ENCODE measurements around the gene POLDIP2.

GRCh38 chr17:28320215-28321061 is 36.9 kb downstream of the POLDIP2 start:
- TF ChIP-seq CTCF (conservative IDR thresholded peaks at IDR 0.05; ENCODE audit: low read length) (no peak), EZH2phosphoT487 (IDR thresholded peaks at IDR 0.05; ENCODE audit: borderline replicate concordance, low read depth, low read length) (no peak)

Measured in OCI-LY7 (cell line).